Right lobe of liver (tissue), 6 donors: Measurements from ENCODE around the gene OSBPL2. TPM values are rescaled to one million over a fixed set of nuclear protein-coding genes. Genes with fewer than 3 reads are reported as not detected.

Experiments
- ATAC-seq, 4 donors: fragments of 200-7000 bp; cut with Tn5 transposase; one replicate each; pipeline ENCODE4 v1.9.1; 2020; ENCODE audit warnings: mild to moderate bottlenecking in 4 of 4, moderate library complexity in 4 of 4
- DNase-seq, 3 donors: peaks; one replicate each; pipeline ENCODE4 v3.0.0-alpha.2; 2020
- H3K27ac ChIP-seq, 3 donors: fragments of 200-600 bp; one replicate each; pipeline ENCODE4 v1.8.0; 2022
- H3K27me3 ChIP-seq, 2 donors: fragments of 200-600 bp; one replicate each; pipeline ENCODE4 v1.8.0; 2022
- H3K36me3 ChIP-seq, 4 donors: fragments of 200-600 bp; sonication (generic) in 1 of 4; one replicate each; pipeline versions ENCODE4 v1.5.1 to v1.8.0; 2017 to 2022; ENCODE audit warnings: control low read depth in 1 of 4
- H3K4me1 ChIP-seq, 4 donors: fragments of 200-600 bp; sonication (generic) in 1 of 4; one replicate each; pipeline versions ENCODE4 v1.5.1 to v1.8.0; 2017 to 2022; ENCODE audit warnings: control low read depth in 1 of 4
- H3K4me3 ChIP-seq, 3 donors: fragments of 200-600 bp; one replicate each; pipeline ENCODE4 v1.8.0; 2022
- H3K9me3 ChIP-seq, 4 donors: fragments of 200-600 bp; sonication (generic) in 1 of 4; one replicate each; pipeline versions ENCODE4 v1.5.1 to v1.8.0; 2017 to 2022; ENCODE audit warnings: control low read depth in 1 of 4
- POLR2A ChIP-seq: fragments of 450-650 bp; IDR thresholded peaks from one replicate; pipeline ENCODE4 v1.6.1; 2017; ENCODE audit warnings: antibody characterized with exemption, mild to moderate bottlenecking
- WGBS: methylation state at CpG from one replicate; pipeline ENCODE4 v1.1.6; 2018; ENCODE audit warnings: low coverage, low lambda C conversion rate; ENCODE audit not compliant: insufficient coverage; ENCODE audit errors: missing lambda C conversion rate; 5-methylcytosine and 5-hydroxymethylcytosine counted together
- intact Hi-C, 2 donors: fragments of 100-400 bp; cut with DNase I; formaldehyde crosslinking; loops; one replicate each; pipeline versions ENCODE4 v1.11.2 to v1.14.1; 2022
- total RNA-seq, 6 experiments: library from RNA; depleted of rRNA in 2 of 6; stranded (reverse); fragments of >200 nt in 2 of 6; fragmentation: NEBNext Ultra II Directional in 3 of 6; extraction: Animal tissue kit (Norgen Biotek cat#: 25700) in 3 of 6; gene quantifications; one replicate each; pipeline versions ENCODE4 v1.1.0 to v1.2.4, GENCODE V29; 2016 to 2023
- TF ChIP-seq, protein P1 (sequence below), 4 donors: fragments of 200-600 bp in 3 of 4; fragments of 450-650 bp in 1 of 4; IDR thresholded peaks; one replicate each; pipeline versions ENCODE4 v1.5.1 to v1.8.0; 2016 to 2022; ENCODE audit warnings: antibody characterized with exemption in 4 of 4, mild to moderate bottlenecking in 2 of 4
- donor health status: DM: no; HTN: yes; CAD: no.
- donor health status: DM: no; HTN: no; CAD: no.
- donor health status: DM: no; HTN: no; CAD: no.
- donor health status: DM: no; HTN: yes; CAD: no.
- donor health status: DM: no; HTN: yes; CAD: no.

The OSBPL2 gene
- total RNA-seq, 6 experiments from 2014 or later: 15.6 to 27.8 (median 21.2) TPM

DNA sequence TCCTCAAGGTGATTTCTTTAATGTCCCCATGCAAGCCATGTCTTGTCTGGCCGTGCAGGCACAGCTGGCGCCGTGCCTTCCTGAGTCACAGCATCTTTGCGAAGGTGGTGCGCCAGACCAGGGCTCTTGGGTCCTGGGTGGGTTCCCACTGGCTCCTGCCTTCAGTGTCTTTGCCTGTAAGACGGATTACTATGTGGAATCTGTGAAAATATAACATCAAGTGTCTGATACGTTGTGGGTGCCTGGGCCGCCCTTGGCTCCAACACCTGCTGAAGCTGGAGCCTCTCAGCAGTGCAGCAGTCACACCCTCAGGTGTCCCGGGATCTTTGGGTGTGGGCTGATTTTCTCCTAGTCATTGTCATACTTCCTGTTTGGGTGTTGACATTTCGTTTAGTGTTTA is 3.2 kb downstream of the OSBPL2 start:
- Histone ChIP-seq H3K4me3 (no peak overlapping the region), H3K9me3 (no peaks in the 10 kb centered on the region), H3K36me3 (no peaks in the 10 kb centered on the region), H3K27me3 (no peaks in the 10 kb centered on the region), H3K27ac (no peak overlapping the region), H3K4me1 (peaks cover 0 to 24% (median 11%) of the 10 kb centered on the region in 4 donors)
- intact Hi-C loops: no loop called here
- WGBS: 74% methylated on average over 7 of the region's 10 CpGs
- DNase-seq: no peak
- ATAC-seq: no peak
- TF ChIP-seq POLR2A: no peak
- TF ChIP-seq, protein P1, sequence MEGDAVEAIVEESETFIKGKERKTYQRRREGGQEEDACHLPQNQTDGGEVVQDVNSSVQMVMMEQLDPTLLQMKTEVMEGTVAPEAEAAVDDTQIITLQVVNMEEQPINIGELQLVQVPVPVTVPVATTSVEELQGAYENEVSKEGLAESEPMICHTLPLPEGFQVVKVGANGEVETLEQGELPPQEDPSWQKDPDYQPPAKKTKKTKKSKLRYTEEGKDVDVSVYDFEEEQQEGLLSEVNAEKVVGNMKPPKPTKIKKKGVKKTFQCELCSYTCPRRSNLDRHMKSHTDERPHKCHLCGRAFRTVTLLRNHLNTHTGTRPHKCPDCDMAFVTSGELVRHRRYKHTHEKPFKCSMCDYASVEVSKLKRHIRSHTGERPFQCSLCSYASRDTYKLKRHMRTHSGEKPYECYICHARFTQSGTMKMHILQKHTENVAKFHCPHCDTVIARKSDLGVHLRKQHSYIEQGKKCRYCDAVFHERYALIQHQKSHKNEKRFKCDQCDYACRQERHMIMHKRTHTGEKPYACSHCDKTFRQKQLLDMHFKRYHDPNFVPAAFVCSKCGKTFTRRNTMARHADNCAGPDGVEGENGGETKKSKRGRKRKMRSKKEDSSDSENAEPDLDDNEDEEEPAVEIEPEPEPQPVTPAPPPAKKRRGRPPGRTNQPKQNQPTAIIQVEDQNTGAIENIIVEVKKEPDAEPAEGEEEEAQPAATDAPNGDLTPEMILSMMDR (IDR thresholded peaks at IDR 0.05): no peak

DNA sequence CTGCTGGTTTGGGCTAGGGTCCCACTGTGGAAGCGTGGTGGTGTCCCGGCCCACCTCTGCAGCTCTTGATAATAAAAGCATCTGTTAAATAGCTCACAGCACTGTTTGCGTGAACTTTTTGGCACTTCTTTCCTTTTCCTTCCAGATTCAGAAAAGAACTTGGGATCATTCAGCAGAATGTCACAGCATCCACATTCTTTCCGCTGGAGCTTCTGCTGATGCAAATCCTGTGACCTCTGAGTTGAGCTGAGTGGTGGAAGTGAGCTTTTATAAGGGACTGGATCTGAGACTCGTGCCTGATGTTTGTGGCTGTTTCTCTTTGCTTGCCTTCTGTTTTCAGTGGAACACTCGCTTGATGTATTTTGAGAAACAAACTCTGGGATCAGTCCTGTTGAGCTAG is 3.9 kb downstream of the OSBPL2 start:
- Histone ChIP-seq H3K4me1 (peaks cover 0 to 30% (median 15%) of the 10 kb centered on the region in 4 donors), H3K27ac (peak overlapping the region in 1 of 3 donors; percentile 21), H3K36me3 (no peaks in the 10 kb centered on the region), H3K27me3 (no peaks in the 10 kb centered on the region), H3K4me3 (no peak overlapping the region), H3K9me3 (no peaks in the 10 kb centered on the region)
- WGBS: 70% methylated on average over 4 of the region's 6 CpGs
- TF ChIP-seq, protein P1 (IDR thresholded peaks at IDR 0.05): no peak
- TF ChIP-seq POLR2A: no peak
- intact Hi-C loops: no loop called here
- ATAC-seq (no peak), DNase-seq (no peak)

DNA sequence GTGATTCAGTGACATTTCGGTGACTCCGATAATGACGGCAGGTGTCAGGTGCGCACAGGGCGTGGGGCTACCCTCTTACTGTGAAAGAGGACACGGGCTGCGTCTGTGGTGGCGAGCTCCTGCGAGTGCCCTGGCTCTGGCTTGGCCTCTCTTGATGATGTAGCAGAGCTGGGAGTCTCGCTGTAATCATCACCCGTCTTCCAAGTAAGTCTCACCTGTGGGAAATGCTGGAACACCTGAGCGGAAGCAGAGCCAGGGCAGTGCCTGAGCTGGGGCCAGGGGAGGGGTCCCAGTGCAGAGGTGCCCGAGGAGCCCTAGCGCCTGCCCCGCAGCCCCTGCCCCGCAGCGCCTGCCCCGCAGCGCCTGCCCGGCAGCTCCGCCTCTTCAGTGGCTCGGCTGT is 4.8 kb downstream of the OSBPL2 start:
- WGBS: 61% methylated on average over 5 of the region's 22 CpGs
- DNase-seq: no peak
- H3K27ac ChIP-seq: no peak overlapping the region

DNA sequence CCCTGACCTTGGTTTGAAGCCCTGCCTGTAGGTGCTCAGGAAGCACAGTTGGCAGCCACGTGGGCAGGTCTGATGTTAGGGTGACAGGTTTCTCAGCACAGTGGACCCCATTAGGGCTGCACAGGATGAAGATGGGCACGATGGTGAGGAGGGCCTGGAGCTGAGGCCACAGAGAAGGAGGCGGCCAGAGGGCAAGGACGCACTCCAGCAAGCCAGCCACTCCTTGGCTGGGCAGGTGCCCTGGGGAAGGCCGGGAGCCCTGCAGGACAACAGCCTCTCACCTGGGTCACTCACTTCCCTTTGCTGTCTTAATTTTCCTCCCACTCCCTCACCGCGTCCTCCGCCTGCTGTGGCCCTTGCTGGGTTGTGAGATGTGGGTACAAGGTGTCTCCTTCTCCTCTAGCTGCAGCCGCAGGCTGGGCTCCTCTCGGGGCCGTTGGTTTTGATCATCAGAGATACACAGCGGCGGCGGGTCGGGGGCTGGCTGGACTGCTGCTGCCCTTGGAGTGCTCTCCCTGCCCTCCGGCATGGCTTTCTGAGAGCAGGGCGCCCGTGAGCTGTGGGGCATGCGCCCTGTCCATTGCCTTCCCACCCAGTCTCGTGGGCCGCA is 5.7 kb downstream of the OSBPL2 start:
- intact Hi-C loops: no loop called here
- Histone ChIP-seq H3K27ac (no peak overlapping the region), H3K27me3 (no peaks in the 10 kb centered on the region), H3K9me3 (no peaks in the 10 kb centered on the region), H3K4me1 (peaks cover 0 to 26% (median 11%) of the 10 kb centered on the region in 4 donors), H3K36me3 (no peaks in the 10 kb centered on the region), H3K4me3 (no peak overlapping the region)
- WGBS: 84% methylated on average over 14 of the region's 21 CpGs
- TF ChIP-seq POLR2A: no peak
- TF ChIP-seq, protein P1 (IDR thresholded peaks at IDR 0.05): no peak
- DNase-seq (no peak), ATAC-seq (no peak)

More for the DNA sequence above, 4.8 kb downstream of the OSBPL2 start:
- Histone ChIP-seq H3K4me3 (no peak overlapping the region), H3K36me3 (no peaks in the 10 kb centered on the region), H3K27me3 (no peaks in the 10 kb centered on the region), H3K9me3 (no peaks in the 10 kb centered on the region), H3K4me1 (peaks cover 0 to 26% (median 12%) of the 10 kb centered on the region in 4 donors)
- TF ChIP-seq POLR2A: no peak
- TF ChIP-seq, protein P1 (IDR thresholded peaks at IDR 0.05): no peak
- intact Hi-C loops: no loop called here
- no peak for ATAC-seq
